H1 (cell line): ENCODE measurements around the gene NAT10. TPM values are rescaled to one million over a fixed set of nuclear protein-coding genes. Genes with fewer than 3 reads are reported as not detected.

Experiments used
- ATF2 ChIP-seq: IDR thresholded peaks from 2 replicates; pipeline ENCODE4 v1.6.1; 2012; ENCODE audit warnings: low read length, inconsistent platforms
- BRCA1 ChIP-seq: IDR thresholded peaks from 2 replicates; pipeline ENCODE4 v1.6.1; 2012; ENCODE audit warnings: low read depth, low read length, improper control_type of control experiment
- CHD7 ChIP-seq: fragments of 300-600 bp; sonication (generic); IDR thresholded peaks from 2 replicates; pipeline ENCODE4 v1.7.1; 2012; ENCODE audit warnings: low read length, moderate library complexity, mild to moderate bottlenecking, inconsistent platforms; ENCODE audit not compliant: insufficient replicate concordance
- KDM1A ChIP-seq: fragments of 200-600, 300-600 bp; sonication (generic); IDR thresholded peaks from 2 replicates; pipeline ENCODE4 v1.7.1; 2016; ENCODE audit warnings: mild to moderate bottlenecking, low read length, borderline replicate concordance
- RAD21 ChIP-seq, 2 experiments: IDR thresholded peaks in 1 of 2; conservative IDR thresholded peaks in 1 of 2; 2 replicates each; pipeline ENCODE4 v1.6.1; 2011; ENCODE audit warnings: low read depth in 2 of 2, low read length in 2 of 2, improper control_type of control experiment in 1 of 2, inconsistent platforms in 1 of 2, mild to moderate bottlenecking in 1 of 2, moderate library complexity in 1 of 2
- SIX5 ChIP-seq: IDR thresholded peaks from 2 replicates; pipeline ENCODE4 v1.6.1; 2011; ENCODE audit warnings: mild to moderate bottlenecking, low read depth, low read length
- TCF12 ChIP-seq: IDR thresholded peaks from 2 replicates; pipeline ENCODE4 v1.6.1; 2011; ENCODE audit warnings: low read depth, mild to moderate bottlenecking, low read length
- ZNF274 ChIP-seq: IDR thresholded peaks from 2 replicates; pipeline ENCODE4 v1.7.0; 2012; ENCODE audit warnings: low read length, borderline replicate concordance; ENCODE audit errors: extremely low read depth
- polyA plus RNA-seq, 7 experiments: library from polyadenylated mRNA; depleted of rRNA in 3 of 7; stranded (reverse) in 5 of 7; unstranded in 2 of 7; fragments of >200 nt in 5 of 7; fragments of 200-250 nt in 2 of 7; gene quantifications; 1 replicate in 5 of 7; 2 replicates in 1 of 7; 4 replicates in 1 of 7; pipeline versions ENCODE4 v1.2.1 to v1.2.3, GENCODE V29; 2011 to 2013; ENCODE audit warnings: missing spikeins in 2 of 7, mixed read lengths in 2 of 7
- total RNA-seq: library from RNA; stranded (reverse); fragmentation: NEBNext Ultra II Directional; extraction: Animal tissue kit (Norgen Biotek cat#: 25700); gene quantifications from 2 replicates; pipeline ENCODE4 v1.2.1, GENCODE V29; 2021
- TF ChIP-seq, protein P1 (sequence below): IDR thresholded peaks from 2 replicates; pipeline ENCODE4 v1.6.1; 2012; ENCODE audit warnings: inconsistent platforms

Gene NAT10
- total and polyA plus RNA-seq, 2 of the 8 experiments (the other 6 are each of a cell fraction or from before 2014, with no cell fraction given), result 66.3 to 89.6 TPM

GRCh38 chr11:34149786-34150185, 44.4 kb downstream of the NAT10 start (continued):
- TF ChIP-seq CHD7 (no peak), ATF2 (no peak), KDM1A (no peak), ZNF274 (no peak), RAD21 (IDR thresholded peaks at IDR 0.05 in 1 of 2, conservative IDR thresholded peaks at IDR 0.05 in 1 of 2; ENCODE audit: low read depth in 2 of 2, low read length in 2 of 2) (peak; percentile 67 to 77), BRCA1 (no peak), SIX5 (no peak), TCF12 (no peak)
- TF ChIP-seq, protein P1, sequence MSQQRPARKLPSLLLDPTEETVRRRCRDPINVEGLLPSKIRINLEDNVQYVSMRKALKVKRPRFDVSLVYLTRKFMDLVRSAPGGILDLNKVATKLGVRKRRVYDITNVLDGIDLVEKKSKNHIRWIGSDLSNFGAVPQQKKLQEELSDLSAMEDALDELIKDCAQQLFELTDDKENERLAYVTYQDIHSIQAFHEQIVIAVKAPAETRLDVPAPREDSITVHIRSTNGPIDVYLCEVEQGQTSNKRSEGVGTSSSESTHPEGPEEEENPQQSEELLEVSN, result no peak
